ENCODE measurements around the gene RIT1.
A peak's percentile ranks its signal among the peaks of the same experiment; 100 is the strongest.

DNA sequence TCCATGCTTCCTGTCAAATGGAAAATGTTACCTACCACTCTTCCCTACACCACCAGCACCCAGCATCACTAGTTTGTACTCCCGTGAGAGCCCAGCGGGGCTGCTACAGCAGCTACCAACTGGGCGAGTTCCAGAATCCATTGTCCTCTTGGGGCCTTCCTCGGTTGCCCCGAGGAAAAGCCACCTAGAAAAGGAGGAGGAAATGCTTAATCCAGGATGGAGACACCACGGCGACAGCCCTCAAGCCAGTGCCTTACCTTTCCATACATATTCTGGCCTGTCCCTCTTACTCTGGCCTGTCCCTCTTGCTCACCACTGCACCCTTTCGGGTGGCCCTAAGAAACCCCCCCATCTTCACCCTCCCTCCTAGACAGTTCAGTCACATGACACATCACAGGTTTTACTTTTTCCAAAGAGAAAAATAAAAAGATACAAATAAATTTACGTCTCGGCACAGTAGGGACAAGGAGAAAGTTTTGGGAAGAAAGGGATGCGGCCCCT is 478 bp downstream of the RIT1 start:
- TF ChIP-seq, protein P1, sequence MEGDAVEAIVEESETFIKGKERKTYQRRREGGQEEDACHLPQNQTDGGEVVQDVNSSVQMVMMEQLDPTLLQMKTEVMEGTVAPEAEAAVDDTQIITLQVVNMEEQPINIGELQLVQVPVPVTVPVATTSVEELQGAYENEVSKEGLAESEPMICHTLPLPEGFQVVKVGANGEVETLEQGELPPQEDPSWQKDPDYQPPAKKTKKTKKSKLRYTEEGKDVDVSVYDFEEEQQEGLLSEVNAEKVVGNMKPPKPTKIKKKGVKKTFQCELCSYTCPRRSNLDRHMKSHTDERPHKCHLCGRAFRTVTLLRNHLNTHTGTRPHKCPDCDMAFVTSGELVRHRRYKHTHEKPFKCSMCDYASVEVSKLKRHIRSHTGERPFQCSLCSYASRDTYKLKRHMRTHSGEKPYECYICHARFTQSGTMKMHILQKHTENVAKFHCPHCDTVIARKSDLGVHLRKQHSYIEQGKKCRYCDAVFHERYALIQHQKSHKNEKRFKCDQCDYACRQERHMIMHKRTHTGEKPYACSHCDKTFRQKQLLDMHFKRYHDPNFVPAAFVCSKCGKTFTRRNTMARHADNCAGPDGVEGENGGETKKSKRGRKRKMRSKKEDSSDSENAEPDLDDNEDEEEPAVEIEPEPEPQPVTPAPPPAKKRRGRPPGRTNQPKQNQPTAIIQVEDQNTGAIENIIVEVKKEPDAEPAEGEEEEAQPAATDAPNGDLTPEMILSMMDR (conservative IDR thresholded peaks at IDR 0.05; ENCODE audit: low read length) = peak; percentile 34; the same call in 1 of the 2 replicates
- no peak for TF ChIP-seq EZH2phosphoT487 (IDR thresholded peaks at IDR 0.05; ENCODE audit: borderline replicate concordance, low read depth, low read length)

All from OCI-LY7 (cell line).